Caco-2 (cell line): ENCODE results near the gene CAMSAP3. TPM values are rescaled to one million over a fixed set of nuclear protein-coding genes. Genes with fewer than 3 reads are reported as not detected.

ENCODE experiments used
- BruUV-seq: library from RNA; stranded (reverse); fragments of 400-500 nt; replicated peaks from 2 replicates; lab custom pipeline; 2021; lab: Mats Ljungman, UMichigan
- CTCF ChIA-PET: fragments of 300-600 bp; sonication (Branson Sonifier 250); formaldehyde crosslinking; loops from one replicate; lab custom pipeline; 2022; ENCODE audit warnings: antibody characterized with exemption; lab: Charles Lee
- POLR2A ChIA-PET: fragments of 300-600 bp; sonication (Branson Sonifier 250); formaldehyde crosslinking; loops from one replicate; lab custom pipeline; 2022; ENCODE audit warnings: antibody characterized with exemption; lab: Charles Lee
- DNase-seq, 2 experiments: peaks; one replicate each; pipeline versions ENCODE4 v3.0.0 to v3.0.0-alpha.2; 2020 to 2022
- H3K27me3 ChIP-seq: replicated peaks from 2 replicates; pipeline ENCODE4 v1.6.0; 2011; ENCODE audit warnings: low read length; ENCODE audit not compliant: control insufficient read depth, insufficient read depth
- H3K36me3 ChIP-seq: 2 replicates; pipeline ENCODE4 v1.5.1; 2011; ENCODE audit warnings: low read length; ENCODE audit not compliant: control insufficient read depth, insufficient read depth
- H3K4me1 ChIP-seq: fragments of 250-450 bp; sonication (Bioruptor Pico); 2 replicates; pipeline ENCODE4 v1.5.1; 2020; ENCODE audit warnings: mild to moderate bottlenecking
- H3K4me3 ChIP-seq: 2 replicates; pipeline ENCODE4 v1.5.1; 2011; ENCODE audit warnings: low read depth, mild to moderate bottlenecking, control low read depth, low read length
- H3K9me3 ChIP-seq: fragments of 250-450 bp; sonication (Bioruptor Pico); 2 replicates; pipeline ENCODE4 v1.5.1; 2020; ENCODE audit warnings: mild to moderate bottlenecking, moderate library complexity
- H3K27ac Mint-ChIP-seq: one replicate; pipeline ENCODE4 v1.8.0; 2022; ENCODE audit warnings: mixed read lengths; ENCODE audit not compliant: unreplicated experiment
- H3K27me3 Mint-ChIP-seq: one replicate; pipeline ENCODE4 v1.8.0; 2022; ENCODE audit warnings: mixed read lengths; ENCODE audit not compliant: insufficient read depth, unreplicated experiment
- H3K36me3 Mint-ChIP-seq: one replicate; pipeline ENCODE4 v1.8.0; 2022; ENCODE audit warnings: mild to moderate bottlenecking, mixed read lengths; ENCODE audit not compliant: insufficient read depth, unreplicated experiment
- H3K4me1 Mint-ChIP-seq: one replicate; pipeline ENCODE4 v1.8.0; 2022; ENCODE audit warnings: low read depth, mixed read lengths; ENCODE audit not compliant: unreplicated experiment
- H3K4me3 Mint-ChIP-seq: one replicate; pipeline ENCODE4 v1.8.0; 2022; ENCODE audit warnings: mild to moderate bottlenecking, moderate library complexity, mixed read lengths; ENCODE audit not compliant: unreplicated experiment
- H3K9me3 Mint-ChIP-seq: one replicate; pipeline ENCODE4 v1.8.0; 2022; ENCODE audit warnings: mixed read lengths; ENCODE audit not compliant: unreplicated experiment
- intact Hi-C: fragments of 100-400 bp; cut with micrococcal nuclease; formaldehyde crosslinking; loops from one replicate; pipeline ENCODE4 v1.10.0; 2022; ENCODE audit not compliant: unreplicated experiment
- total RNA-seq: library from RNA; stranded (reverse); gene quantifications from 2 replicates; pipeline ENCODE4 v1.2.3, GENCODE V29; 2022
- TF ChIP-seq, protein P1 (sequence below), 2 experiments: fragments of 200-600 bp in 1 of 2; IDR thresholded peaks; 1 replicate in 1 of 2; 2 replicates in 1 of 2; pipeline versions ENCODE4 v1.5.1 to v1.8.0; 2011 to 2022; ENCODE audit warnings: antibody characterized with exemption in 1 of 2, control low read depth in 1 of 2, inconsistent platforms in 1 of 2, low read depth in 1 of 2, low read length in 1 of 2, mild to moderate bottlenecking in 1 of 2, moderate library complexity in 1 of 2; ENCODE audit not compliant: insufficient read depth in 1 of 2, severe bottlenecking in 1 of 2, unreplicated experiment in 1 of 2

CAMSAP3 gene
- total RNA-seq, 1 experiment from 2014 or later, result 60.5 TPM

DNA sequence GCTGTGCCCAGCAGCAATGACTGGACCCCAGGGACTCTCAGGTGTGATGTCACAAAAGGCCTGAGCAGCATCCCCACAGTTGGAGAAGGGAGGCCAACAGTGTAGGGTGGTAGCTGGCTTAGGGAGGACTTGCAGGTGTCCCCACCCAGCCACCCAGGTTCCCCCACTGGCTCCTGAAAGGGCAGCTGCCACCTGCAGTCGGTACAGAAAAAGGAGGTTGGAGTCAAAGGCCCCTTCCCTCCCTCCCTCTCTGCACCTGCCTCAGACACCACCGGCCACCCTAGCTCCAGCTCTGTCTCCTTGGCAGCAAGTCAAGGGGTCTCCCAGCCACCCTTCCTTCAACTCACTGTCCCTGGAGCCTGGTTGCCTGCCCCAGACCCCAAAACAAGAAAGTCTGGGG, 38.0 kb downstream of the CAMSAP3 start, which contains the start of gene PCP2:
TSS of gene PCP2 (minus strand) at position 22 of the 400 bp plus-strand sequence. CDS start 262 bp downstream, outside the sequence.
- Histone ChIP-seq H3K4me1 (peaks cover 16% of the 10 kb centered on the region), H3K27me3 (no peaks in the 10 kb centered on the region), H3K36me3 (no peaks in the 10 kb centered on the region), H3K4me3 (no peak within 1 kb of the TSS), H3K9me3 (no peaks in the 10 kb centered on the region)
- Mint-ChIP-seq H3K9me3 (no peaks in the 10 kb centered on the region), H3K36me3 (peaks cover 26% of the 10 kb centered on the region), H3K27ac (peak within 1 kb of the TSS; percentile 63), H3K27me3 (no peaks in the 10 kb centered on the region), H3K4me1 (peaks cover 2% of the 10 kb centered on the region), H3K4me3 (no peak within 1 kb of the TSS)
- TF ChIP-seq, protein P1, sequence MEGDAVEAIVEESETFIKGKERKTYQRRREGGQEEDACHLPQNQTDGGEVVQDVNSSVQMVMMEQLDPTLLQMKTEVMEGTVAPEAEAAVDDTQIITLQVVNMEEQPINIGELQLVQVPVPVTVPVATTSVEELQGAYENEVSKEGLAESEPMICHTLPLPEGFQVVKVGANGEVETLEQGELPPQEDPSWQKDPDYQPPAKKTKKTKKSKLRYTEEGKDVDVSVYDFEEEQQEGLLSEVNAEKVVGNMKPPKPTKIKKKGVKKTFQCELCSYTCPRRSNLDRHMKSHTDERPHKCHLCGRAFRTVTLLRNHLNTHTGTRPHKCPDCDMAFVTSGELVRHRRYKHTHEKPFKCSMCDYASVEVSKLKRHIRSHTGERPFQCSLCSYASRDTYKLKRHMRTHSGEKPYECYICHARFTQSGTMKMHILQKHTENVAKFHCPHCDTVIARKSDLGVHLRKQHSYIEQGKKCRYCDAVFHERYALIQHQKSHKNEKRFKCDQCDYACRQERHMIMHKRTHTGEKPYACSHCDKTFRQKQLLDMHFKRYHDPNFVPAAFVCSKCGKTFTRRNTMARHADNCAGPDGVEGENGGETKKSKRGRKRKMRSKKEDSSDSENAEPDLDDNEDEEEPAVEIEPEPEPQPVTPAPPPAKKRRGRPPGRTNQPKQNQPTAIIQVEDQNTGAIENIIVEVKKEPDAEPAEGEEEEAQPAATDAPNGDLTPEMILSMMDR (IDR thresholded peaks at IDR 0.05; ENCODE audit: insufficient read depth in 1 of 2, low read depth in 1 of 2, low read length in 1 of 2, severe bottlenecking in 1 of 2, unreplicated experiment in 1 of 2), result no peak
- no peak for DNase-seq
- no TSS peak for BruUV-seq
- ChIA-PET POLR2A (no interaction called here), CTCF (no interaction called here)
- intact Hi-C loops, result no loop called here

DNA sequence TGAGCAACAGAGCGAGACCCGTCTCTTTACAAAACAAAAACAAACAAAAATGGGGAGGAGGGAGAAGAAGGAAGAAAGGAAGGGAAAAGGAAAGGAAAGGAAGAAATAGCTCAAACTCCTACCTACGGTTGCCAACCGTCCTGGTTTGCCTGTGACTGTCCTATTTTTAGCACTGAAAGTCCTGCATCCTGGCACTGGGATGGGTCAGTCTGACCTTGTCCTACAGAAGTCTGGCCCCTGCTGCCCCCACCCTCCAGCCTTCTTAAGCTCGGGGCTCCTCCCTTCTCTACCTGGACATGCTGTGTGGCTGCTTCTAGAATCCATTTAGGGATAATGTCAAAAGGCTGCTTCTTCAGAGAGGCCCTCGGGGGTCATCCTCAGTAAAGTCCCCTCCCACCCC, 40.0 kb downstream of the CAMSAP3 start:
- intact Hi-C loops, result loop anchor here (2.0 kb wide), 1 partner anchor 67 kb away; no protein-coding TSS in a partner anchor
- TF ChIP-seq, protein P1 (IDR thresholded peaks at IDR 0.05; ENCODE audit: insufficient read depth in 1 of 2, low read depth in 1 of 2, low read length in 1 of 2, severe bottlenecking in 1 of 2, unreplicated experiment in 1 of 2), result no peak
- ChIA-PET POLR2A (interaction anchor here (0.5 to 1.0 kb wide), 2 partner anchors 41 to 164 kb away, joined by 4 to 7 read pairs; no protein-coding TSS in a partner anchor), CTCF (no interaction called here)
- Histone ChIP-seq H3K4me3 (no peak overlapping the region), H3K27me3 (no peaks in the 10 kb centered on the region), H3K9me3 (no peaks in the 10 kb centered on the region), H3K4me1 (peaks cover 11% of the 10 kb centered on the region), H3K36me3 (peaks cover 2% of the 10 kb centered on the region; the same call in 1 of the 2 replicates)
- peak overlapping the region; percentile 79 for H3K4me3 Mint-ChIP-seq
- no peak overlapping the region for H3K27ac Mint-ChIP-seq
- no TSS peak for BruUV-seq
- no peaks in the 10 kb centered on the region for H3K27me3 Mint-ChIP-seq
- H3K9me3 Mint-ChIP-seq, result peaks cover 9% of the 10 kb centered on the region
- H3K4me1 Mint-ChIP-seq, result no peaks in the 10 kb centered on the region
- H3K36me3 Mint-ChIP-seq, result peaks cover 22% of the 10 kb centered on the region
- DNase-seq, result no peak

GRCh38 chr19:7636317-7636690, 40.6 kb downstream of the CAMSAP3 start:
- DNase-seq, result no peak
- ChIA-PET POLR2A (no interaction called here), CTCF (no interaction called here)
- H3K9me3 Mint-ChIP-seq, result peaks cover 9% of the 10 kb centered on the region
- H3K36me3 Mint-ChIP-seq, result peaks cover 22% of the 10 kb centered on the region
- H3K4me1 Mint-ChIP-seq, result no peaks in the 10 kb centered on the region
- no peaks in the 10 kb centered on the region for H3K27me3 Mint-ChIP-seq
- H3K9me3 ChIP-seq, result no peaks in the 10 kb centered on the region
- no peaks in the 10 kb centered on the region for H3K27me3 ChIP-seq
- H3K4me1 ChIP-seq, result peaks cover 7% of the 10 kb centered on the region
- H3K36me3 ChIP-seq, result peaks cover 2% of the 10 kb centered on the region; the same call in 1 of the 2 replicates
- TSS peak; percentile 59 for BruUV-seq
- peak overlapping the region; percentile 77 for H3K27ac Mint-ChIP-seq
- H3K4me3 ChIP-seq, result peak overlapping the region; percentile 63
- intact Hi-C loops, result loop anchor here (2.0 kb wide), 1 partner anchor 68 kb away; no protein-coding TSS in a partner anchor
- H3K4me3 Mint-ChIP-seq, result peak overlapping the region; percentile 79
- TF ChIP-seq, protein P1 (IDR thresholded peaks at IDR 0.05; ENCODE audit: insufficient read depth in 1 of 2, low read depth in 1 of 2, low read length in 1 of 2, severe bottlenecking in 1 of 2, unreplicated experiment in 1 of 2), result no peak
